Gastrocnemius medialis (tissue), 4 donors: ENCODE data around the gene ESAM. TPM values are rescaled to one million over a fixed set of nuclear protein-coding genes. Genes with fewer than 3 reads are reported as not detected.

Experiments used
- ATAC-seq, 2 donors: fragments of 150-250 bp; one replicate each; pipeline ENCODE4 v1.9.1; 2016
- DNase-seq, 2 donors: peaks; one replicate each; pipeline ENCODE4 v3.0.0-alpha.2; 2019
- H3K27ac ChIP-seq, 4 donors: fragments of 200-600 bp; sonication (generic); 1 replicate in 1 of 4; 2 replicates in 3 of 4; pipeline ENCODE4 v1.5.1; 2016 to 2018; ENCODE audit warnings: mild to moderate bottlenecking in 2 of 4, moderate library complexity in 1 of 4
- H3K27me3 ChIP-seq, 3 donors: fragments of 200-600 bp; sonication (generic) in 2 of 3; 1 replicate in 1 of 3; 2 replicates in 2 of 3; pipeline versions ENCODE4 v1.5.1 to v1.6.0; 2016 to 2019; ENCODE audit warnings: mild to moderate bottlenecking in 1 of 3, moderate library complexity in 1 of 3
- H3K36me3 ChIP-seq, 2 donors: fragments of 200-600 bp; sonication (generic) in 1 of 2; one replicate each; pipeline ENCODE4 v1.5.1; 2017 to 2018
- H3K4me1 ChIP-seq, 2 donors: fragments of 200-600 bp; sonication (generic) in 1 of 2; one replicate each; pipeline ENCODE4 v1.5.1; 2016 to 2017; ENCODE audit warnings: mild to moderate bottlenecking in 2 of 2
- H3K4me3 ChIP-seq, 4 donors: fragments of 200-600 bp; sonication (generic) in 3 of 4; 1 replicate in 1 of 4; 2 replicates in 3 of 4; pipeline ENCODE4 v1.5.1; 2016 to 2019; ENCODE audit warnings: mild to moderate bottlenecking in 2 of 4
- H3K9me3 ChIP-seq, 3 donors: fragments of 200-600 bp; sonication (generic) in 2 of 3; 1 replicate in 1 of 3; 2 replicates in 2 of 3; pipeline ENCODE4 v1.5.1; 2016 to 2019
- POLR2A ChIP-seq, 2 donors: fragments of 450-650 bp; IDR thresholded peaks; one replicate each; pipeline ENCODE4 v1.6.1; 2017; ENCODE audit warnings: antibody characterized with exemption in 2 of 2, mild to moderate bottlenecking in 2 of 2, moderate library complexity in 2 of 2
- in situ Hi-C, 4 donors: fragments of 200-750 bp; cut with MboI; loops; one replicate each; pipeline versions ENCODE4 v1.15.0 to v1.8.0; 2017; ENCODE audit warnings: low sequenced_read_pairs in 4 of 4
- intact Hi-C: fragments of 100-400 bp; cut with DNase I; formaldehyde crosslinking; loops from one replicate; pipeline ENCODE4 v1.15.1; 2023; ENCODE audit warnings: low total_unique reads
- total RNA-seq, 4 donors: library from RNA; depleted of rRNA; stranded (reverse); fragments of >200 nt; gene quantifications; one replicate each; pipeline versions ENCODE4 v1.1.0 to v1.2.3, GENCODE V29; 2016
- TF ChIP-seq, protein P1 (sequence below), 5 experiments: fragments of 450-650 bp in 3 of 5; fragments of 200-600 bp in 2 of 5; sonication (generic) in 2 of 5; IDR thresholded peaks in 4 of 5; conservative IDR thresholded peaks in 1 of 5; 1 replicate in 4 of 5; 2 replicates in 1 of 5; pipeline ENCODE4 v1.5.1; 2016 to 2019; ENCODE audit warnings: antibody characterized with exemption in 5 of 5, mild to moderate bottlenecking in 3 of 5, moderate library complexity in 3 of 5

ESAM gene
- total RNA-seq, 4 donors from 2014 or later: 20.0 to 30.1 (median 27.5) TPM

DNA sequence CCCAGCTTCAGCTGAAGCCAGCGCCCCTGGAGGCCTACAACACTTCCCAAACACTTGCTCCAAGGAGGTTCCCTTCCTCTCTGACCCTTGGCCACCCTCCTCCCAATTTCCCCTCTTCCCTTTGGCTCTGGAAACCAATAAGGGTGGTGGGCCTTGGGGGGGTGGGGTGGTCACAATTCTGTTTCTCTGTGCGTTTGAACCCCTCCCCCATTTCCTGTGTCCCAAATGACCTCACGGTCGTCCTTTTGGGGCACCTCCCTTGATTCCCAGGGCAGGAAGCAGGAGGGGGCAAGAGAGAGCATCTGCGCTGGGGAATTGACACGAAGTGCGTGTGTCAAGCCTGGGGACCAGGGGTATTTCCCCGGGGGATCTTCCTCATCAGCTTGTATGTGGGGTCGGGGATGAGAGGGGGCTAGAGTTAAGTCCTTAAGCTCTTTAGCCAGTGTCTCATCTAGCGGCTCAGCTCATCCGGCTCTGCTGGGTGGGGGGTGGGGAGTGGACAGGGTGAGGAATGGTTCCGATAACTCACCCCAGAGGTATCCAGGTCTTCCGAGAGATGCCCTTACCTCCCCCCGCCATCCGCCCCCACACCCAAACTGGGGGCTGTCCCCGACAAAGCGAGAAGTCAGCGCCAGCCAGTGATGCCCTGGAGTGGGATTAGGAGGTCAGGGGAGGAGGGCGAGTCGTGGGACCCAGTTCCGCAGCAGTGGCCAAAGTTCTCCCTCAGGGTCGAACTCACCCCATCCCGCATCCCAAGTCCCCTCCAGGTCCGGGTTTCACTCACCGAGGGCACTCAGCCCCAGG is 587 bp downstream of the ESAM start:
- Histone ChIP-seq H3K9me3 (no peaks in the 10 kb centered on the region), H3K36me3 (peaks cover 0 to 6% of the 10 kb centered on the region in 2 donors), H3K27me3 (peaks cover 46 to 58% (median 53%) of the 10 kb centered on the region in 3 donors), H3K4me3 (peak overlapping the region; percentile 47 to 67 (median 60)), H3K27ac (peak overlapping the region; percentile 54 to 87 (median 82)), H3K4me1 (peaks cover 14 to 31% of the 10 kb centered on the region in 2 donors)
- intact Hi-C loops (loop anchor here (2.0 to 5.0 kb wide), 3 partner anchors 15 to 76 kb away; partner anchors contain the start of gene MSANTD2), in situ Hi-C loops (loop anchor here (5.0 to 10.0 kb wide), 4 partner anchors 73 to 97 kb away; partner anchors contain the start of genes SIAE (in 1 of the 4) and SPA17 (in 1 of the 4))
- DNase-seq: no peak
- peak in 1 of 2 donors; percentile 10 for ATAC-seq
- TF ChIP-seq, protein P1, sequence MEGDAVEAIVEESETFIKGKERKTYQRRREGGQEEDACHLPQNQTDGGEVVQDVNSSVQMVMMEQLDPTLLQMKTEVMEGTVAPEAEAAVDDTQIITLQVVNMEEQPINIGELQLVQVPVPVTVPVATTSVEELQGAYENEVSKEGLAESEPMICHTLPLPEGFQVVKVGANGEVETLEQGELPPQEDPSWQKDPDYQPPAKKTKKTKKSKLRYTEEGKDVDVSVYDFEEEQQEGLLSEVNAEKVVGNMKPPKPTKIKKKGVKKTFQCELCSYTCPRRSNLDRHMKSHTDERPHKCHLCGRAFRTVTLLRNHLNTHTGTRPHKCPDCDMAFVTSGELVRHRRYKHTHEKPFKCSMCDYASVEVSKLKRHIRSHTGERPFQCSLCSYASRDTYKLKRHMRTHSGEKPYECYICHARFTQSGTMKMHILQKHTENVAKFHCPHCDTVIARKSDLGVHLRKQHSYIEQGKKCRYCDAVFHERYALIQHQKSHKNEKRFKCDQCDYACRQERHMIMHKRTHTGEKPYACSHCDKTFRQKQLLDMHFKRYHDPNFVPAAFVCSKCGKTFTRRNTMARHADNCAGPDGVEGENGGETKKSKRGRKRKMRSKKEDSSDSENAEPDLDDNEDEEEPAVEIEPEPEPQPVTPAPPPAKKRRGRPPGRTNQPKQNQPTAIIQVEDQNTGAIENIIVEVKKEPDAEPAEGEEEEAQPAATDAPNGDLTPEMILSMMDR (IDR thresholded peaks at IDR 0.05 in 4 of 5, conservative IDR thresholded peaks at IDR 0.05 in 1 of 5): peak in 1 of 5 experiments; percentile 8
- no peak for TF ChIP-seq POLR2A (IDR thresholded peaks at IDR 0.05)

DNA sequence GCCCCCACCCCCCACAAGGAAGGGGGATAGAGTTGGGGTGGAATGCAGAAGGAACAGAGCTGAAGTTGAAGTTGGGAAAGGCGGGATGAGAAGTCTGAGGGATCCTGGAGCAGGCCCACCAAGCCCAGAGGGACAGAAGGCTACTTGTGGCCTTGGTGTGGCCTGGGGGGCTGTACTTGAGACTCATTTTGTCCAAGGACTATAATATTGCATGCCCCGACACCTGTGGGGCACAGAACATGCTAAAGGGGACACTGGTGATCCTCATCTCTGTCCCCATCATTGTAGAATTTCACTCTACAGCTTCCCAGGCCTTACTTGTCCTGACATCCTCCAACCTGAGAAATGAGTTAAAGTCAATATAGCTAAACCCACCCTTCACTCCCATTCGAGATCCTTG is 1.3 kb downstream of the ESAM start:
- ATAC-seq: no peak
- in situ Hi-C loops: loop anchor here (5.0 to 10.0 kb wide), 4 partner anchors 74 to 96 kb away; partner anchors contain the start of genes SIAE (in 1 of the 4) and SPA17 (in 1 of the 4)
- no peaks in the 10 kb centered on the region for H3K9me3 ChIP-seq

DNA sequence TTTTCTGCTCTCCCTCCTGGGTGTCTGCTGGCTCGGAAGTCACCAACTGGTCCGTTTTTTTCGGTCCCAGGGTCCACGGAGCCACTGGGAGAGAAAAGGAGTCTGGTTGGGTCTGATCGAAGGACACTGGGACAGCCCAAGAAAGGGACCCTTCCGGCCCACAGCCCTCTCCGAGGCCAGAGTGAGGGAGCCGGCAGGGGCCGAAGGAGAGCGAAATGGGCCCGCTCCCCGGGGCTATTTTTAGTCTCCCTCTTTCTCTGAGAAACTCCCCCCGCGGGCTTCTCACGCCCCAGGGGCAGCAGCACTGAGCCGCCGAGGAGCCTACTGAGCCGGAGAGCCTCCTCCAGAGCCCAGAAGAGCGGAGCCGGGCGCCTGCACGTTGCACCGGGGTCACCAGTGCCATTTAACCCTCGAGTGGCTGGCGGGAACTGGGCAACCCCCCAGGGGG is 1.9 kb downstream of the ESAM start:
- in situ Hi-C loops: loop anchor here (5.0 to 10.0 kb wide), 4 partner anchors 75 to 95 kb away; partner anchors contain the start of genes SIAE (in 1 of the 4) and SPA17 (in 1 of the 4)
- peaks cover 14 to 31% of the 10 kb centered on the region in 2 donors for H3K4me1 ChIP-seq

More for the DNA sequence above, 1.3 kb downstream of the ESAM start:
- no peak for TF ChIP-seq POLR2A (IDR thresholded peaks at IDR 0.05)
- TF ChIP-seq, protein P1 (IDR thresholded peaks at IDR 0.05 in 4 of 5, conservative IDR thresholded peaks at IDR 0.05 in 1 of 5): no peak
- H3K27ac ChIP-seq: peak overlapping the region; percentile 54 to 87 (median 82)
- H3K4me1 ChIP-seq: peaks cover 14 to 31% of the 10 kb centered on the region in 2 donors
- intact Hi-C loops: loop anchor here (5.0 kb wide), 2 partner anchors 41 to 76 kb away; partner anchors contain the start of gene MSANTD2
- H3K4me3 ChIP-seq: peak overlapping the region; percentile 47 to 67 (median 60)
- no peak for DNase-seq
- no peaks in the 10 kb centered on the region for H3K36me3 ChIP-seq
- peaks cover 49 to 60% (median 58%) of the 10 kb centered on the region in 3 donors for H3K27me3 ChIP-seq

More for the DNA sequence above, 1.9 kb downstream of the ESAM start:
- intact Hi-C loops: loop anchor here (5.0 kb wide), 2 partner anchors 42 to 77 kb away; partner anchors contain the start of gene MSANTD2
- Histone ChIP-seq H3K27ac (peak overlapping the region; percentile 54 to 87 (median 82)), H3K4me3 (peak overlapping the region; percentile 47 to 67 (median 60)), H3K27me3 (peaks cover 49 to 60% (median 58%) of the 10 kb centered on the region in 3 donors), H3K36me3 (no peaks in the 10 kb centered on the region), H3K9me3 (no peaks in the 10 kb centered on the region)
- ATAC-seq (no peak), DNase-seq (no peak)
- no peak for TF ChIP-seq POLR2A (IDR thresholded peaks at IDR 0.05)
- TF ChIP-seq, protein P1 (IDR thresholded peaks at IDR 0.05 in 4 of 5, conservative IDR thresholded peaks at IDR 0.05 in 1 of 5): no peak
